Endothelial cell of umbilical vein (primary cell): ENCODE results near the gene ATP8A1. TPM values are rescaled to one million over a fixed set of nuclear protein-coding genes. Genes with fewer than 3 reads are reported as not detected.

Source experiments
- BruUV-seq: library from RNA; stranded (reverse); fragments of 400-500 nt; replicated peaks from 2 replicates; lab custom pipeline; 2021; lab: Mats Ljungman, UMichigan
- CTCF ChIA-PET: fragments of 300-600, 350-600 bp; sonication (Branson Sonifier 250); formaldehyde crosslinking; loops from one replicate; lab custom pipeline; 2021; ENCODE audit warnings: antibody characterized with exemption, inconsistent platforms; lab: Charles Lee
- POLR2A ChIA-PET: fragments of 300-600, 350-600 bp; sonication (Branson Sonifier 250); formaldehyde crosslinking; loops from one replicate; lab custom pipeline; 2021; ENCODE audit warnings: antibody characterized with exemption, inconsistent platforms; lab: Charles Lee
- DNase-seq: peaks from one replicate; pipeline ENCODE4 v3.0.0-alpha.2; 2011; ENCODE audit warnings: low read depth, low spot score
- FAIRE-seq: peaks from 2 replicates; lab custom pipeline; 2011; peaks lifted over from hg19 to GRCh38; lab: Jason Lieb, UNC
- H2AFZ ChIP-seq: 2 replicates; pipeline ENCODE4 v1.6.0; 2012; ENCODE audit warnings: low read depth, low read length, control low read depth, inconsistent platforms
- H3K27ac ChIP-seq: 2 replicates; pipeline ENCODE4 v1.5.1; 2011; ENCODE audit warnings: low read depth, mild to moderate bottlenecking, control low read depth, low read length, moderate library complexity; ENCODE audit not compliant: insufficient read depth
- H3K27me3 ChIP-seq, 2 experiments: 2 replicates each; pipeline versions ENCODE4 v1.6.0 to v1.6.1; 2011; ENCODE audit warnings: low read length in 2 of 2, mixed read lengths in 1 of 2; ENCODE audit not compliant: control insufficient read depth in 2 of 2, insufficient read depth in 2 of 2
- H3K36me3 ChIP-seq, 2 experiments: 2 replicates in 1 of 2; 3 replicates in 1 of 2; pipeline ENCODE4 v1.5.1; 2011; ENCODE audit warnings: low read length in 2 of 2, mild to moderate bottlenecking in 1 of 2, moderate library complexity in 1 of 2; ENCODE audit not compliant: control insufficient read depth in 2 of 2, insufficient read depth in 2 of 2; ENCODE audit errors: extremely low read depth in 1 of 2
- H3K4me1 ChIP-seq: 3 replicates; pipeline ENCODE4 v1.5.1; 2011; ENCODE audit warnings: mild to moderate bottlenecking, low read length; ENCODE audit not compliant: control insufficient read depth, insufficient read depth; ENCODE audit errors: extremely low read depth
- H3K4me2 ChIP-seq: 2 replicates; pipeline ENCODE4 v1.6.1; 2011; ENCODE audit warnings: low read length, control low read depth, mixed read lengths; ENCODE audit not compliant: insufficient read depth
- H3K4me3 ChIP-seq, 3 experiments: fragments of 200-600 bp in 1 of 3; sonication (generic), shearing (Covaris generic) in 1 of 3; replicated peaks in 1 of 3; 2 replicates each; pipeline ENCODE4 v1.5.1; 2011 to 2016; ENCODE audit warnings: control low read depth in 3 of 3, low read length in 3 of 3, mild to moderate bottlenecking in 2 of 3, inconsistent platforms in 1 of 3, low read depth in 1 of 3, moderate library complexity in 1 of 3; ENCODE audit not compliant: insufficient read depth in 1 of 3
- H3K79me2 ChIP-seq: 2 replicates; pipeline ENCODE4 v1.6.0; 2012; ENCODE audit warnings: low read length, inconsistent platforms; ENCODE audit not compliant: control insufficient read depth, insufficient read depth
- H3K9ac ChIP-seq: replicated peaks from 2 replicates; pipeline ENCODE3; 2011; ENCODE audit warnings: low read length, control low read depth; ENCODE audit not compliant: insufficient read depth; ENCODE audit errors: extremely low read depth
- H3K9me1 ChIP-seq: replicated peaks from 3 replicates; pipeline ENCODE4 v1.6.0; 2011; ENCODE audit warnings: mild to moderate bottlenecking, low read length; ENCODE audit not compliant: control insufficient read depth, insufficient read depth; ENCODE audit errors: extremely low read depth
- H3K9me3 ChIP-seq: replicated peaks from 2 replicates; pipeline ENCODE4 v1.5.1; 2012; ENCODE audit warnings: low read length, inconsistent platforms; ENCODE audit not compliant: control insufficient read depth, insufficient read depth
- H4K20me1 ChIP-seq: replicated peaks from 2 replicates; pipeline ENCODE3; 2011; ENCODE audit warnings: mild to moderate bottlenecking, low read length; ENCODE audit not compliant: control insufficient read depth, insufficient read depth; ENCODE audit errors: extremely low read depth
- CTCF ChIP-seq, 2 donors: IDR thresholded peaks; 1 replicate in 1 of 2; 2 replicates in 1 of 2; pipeline ENCODE4 v1.5.1; 2011; ENCODE audit warnings: low read length in 2 of 2, mild to moderate bottlenecking in 2 of 2, moderate library complexity in 2 of 2, control low read depth in 1 of 2, inconsistent platforms in 1 of 2, low read depth in 1 of 2; ENCODE audit not compliant: insufficient read depth in 1 of 2; ENCODE audit errors: extremely low read depth in 1 of 2
- EZH2 ChIP-seq: IDR thresholded peaks from 2 replicates; pipeline ENCODE4 v1.6.1; 2012; ENCODE audit warnings: borderline replicate concordance, low read depth, mild to moderate bottlenecking, moderate library complexity, low read length, inconsistent platforms; ENCODE audit not compliant: severe bottlenecking
- FOS ChIP-seq: IDR thresholded peaks from 2 replicates; pipeline ENCODE4 v1.6.1; 2011; ENCODE audit warnings: mild to moderate bottlenecking, low read length, moderate library complexity, borderline replicate concordance; ENCODE audit not compliant: insufficient read depth
- GATA2 ChIP-seq: IDR thresholded peaks from 2 replicates; pipeline ENCODE4 v1.7.0; 2011; ENCODE audit warnings: low read depth, mild to moderate bottlenecking, moderate library complexity, mixed read lengths, low read length; ENCODE audit not compliant: insufficient read length, insufficient read depth
- JUN ChIP-seq: IDR thresholded peaks from 2 replicates; pipeline ENCODE4 v1.6.1; 2011; ENCODE audit warnings: borderline replicate concordance, low read depth; ENCODE audit not compliant: insufficient read length, insufficient read depth
- MAX ChIP-seq: IDR thresholded peaks from 2 replicates; pipeline ENCODE4 v1.6.1; 2011; ENCODE audit not compliant: insufficient read depth, insufficient read length
- MYC ChIP-seq: IDR thresholded peaks from one replicate; pipeline ENCODE4 v1.6.1; 2011; ENCODE audit warnings: mild to moderate bottlenecking, low read depth, low read length
- POLR2A ChIP-seq: IDR thresholded peaks from 2 replicates; pipeline ENCODE4 v1.6.1; 2012; ENCODE audit warnings: low read depth, mild to moderate bottlenecking, control low read depth, low read length
- POLR2AphosphoS5 ChIP-seq: IDR thresholded peaks from 2 replicates; pipeline ENCODE4 v1.6.1; 2012; ENCODE audit warnings: low read depth, mild to moderate bottlenecking, control low read depth, low read length, moderate library complexity; ENCODE audit not compliant: insufficient read depth
- dilution Hi-C: fragments of 300-500 bp; cut with MboI; formaldehyde crosslinking; loops from one replicate; pipeline ENCODE4 v1.15.0; 2019; ENCODE audit warnings: low sequenced_read_pairs; ENCODE audit not compliant: extremely low pct_ligation_motif_present
- intact Hi-C: fragments of 100-400 bp; cut with micrococcal nuclease; formaldehyde crosslinking; loops from one replicate; pipeline ENCODE4 v1.10.0; 2022
- polyA plus RNA-seq, 4 experiments: library from polyadenylated mRNA; depleted of rRNA in 3 of 4; stranded (reverse) in 3 of 4; unstranded in 1 of 4; fragments of >200 nt; gene quantifications; 2 replicates each; pipeline versions ENCODE4 v1.2.1 to v1.2.3, GENCODE V29; 2011 to 2012; ENCODE audit warnings: missing spikeins in 1 of 4
- total RNA-seq: library from RNA; stranded (reverse); gene quantifications from 2 replicates; pipeline ENCODE4 v1.2.3, GENCODE V29; 2021

Gene ATP8A1
- total and polyA plus RNA-seq, 2 donors (not counting 3 experiments of a cell fraction or from before 2014, with no cell fraction given) = 0.97 to 11.5 TPM

- Histone ChIP-seq H3K9me3 (no peaks in the 10 kb centered on the region), H3K4me3 (no peak overlapping the region), H3K9ac (no peak overlapping the region), H3K4me1 (no peaks in the 10 kb centered on the region), H3K27me3 (no peaks in the 10 kb centered on the region), H3K79me2 (no peaks in the 10 kb centered on the region), H3K27ac (no peak overlapping the region), H2AFZ (no peak overlapping the region), H4K20me1 (no peaks in the 10 kb centered on the region), H3K9me1 (no peaks in the 10 kb centered on the region), H3K36me3 (no peaks in the 10 kb centered on the region), H3K4me2 (no peak overlapping the region)
- BruUV-seq = no TSS peak
- ChIA-PET CTCF (no interaction called here), POLR2A (no interaction called here)
- intact Hi-C loops (no loop called here), dilution Hi-C loops (no loop called here)
- no peak for FAIRE-seq
- TF ChIP-seq POLR2AphosphoS5 (no peak), JUN (no peak), POLR2A (no peak), EZH2 (no peak), MAX (no peak), GATA2 (no peak), FOS (no peak), CTCF (IDR thresholded peaks at IDR 0.05; ENCODE audit: extremely low read depth in 1 of 2, insufficient read depth in 1 of 2, low read depth in 1 of 2, low read length in 2 of 2) (no peak), MYC (no peak)
- no peak for DNase-seq
Observed at GRCh38 chr4:42547805-42548204, 109.1 kb downstream of the ATP8A1 start.
